ENCODE results near the gene OR2Y1. TPM values are rescaled to one million over a fixed set of nuclear protein-coding genes. Genes with fewer than 3 reads are reported as not detected.
A peak's percentile ranks its signal among the peaks of the same experiment; 100 is the strongest.

The OR2Y1 gene
- total RNA-seq, 4 donors from 2014 or later: not detected

GRCh38 chr5:180723936-180724335 lies 15.9 kb downstream of the OR2Y1 start:
- intact Hi-C loops (cut with DNase I; ENCODE audit: low total_unique reads) (no loop called here), in situ Hi-C loops (cut with MboI; ENCODE audit: low sequenced_read_pairs in 4 of 4) (no loop called here)
- no peaks in the 10 kb centered on the region for H3K4me1 ChIP-seq
- H3K27me3 ChIP-seq: peaks cover 0 to 3% (median 0%) of the 10 kb centered on the region in 3 donors
- H3K4me3 ChIP-seq: no peak overlapping the region
- no peak for TF ChIP-seq POLR2A (IDR thresholded peaks at IDR 0.05)
- no peak for TF ChIP-seq CTCF (IDR thresholded peaks at IDR 0.05 in 4 of 5, conservative IDR thresholded peaks at IDR 0.05 in 1 of 5)
- no peaks in the 10 kb centered on the region for H3K36me3 ChIP-seq
- no peak for ATAC-seq
- H3K9me3 ChIP-seq: no peaks in the 10 kb centered on the region
- no peak for DNase-seq
- no peak overlapping the region for H3K27ac ChIP-seq

- intact Hi-C loops (cut with DNase I; ENCODE audit: low total_unique reads) (no loop called here), in situ Hi-C loops (cut with MboI; ENCODE audit: low sequenced_read_pairs in 4 of 4) (no loop called here)
- no peak overlapping the region for H3K27ac ChIP-seq
- H3K9me3 ChIP-seq: no peaks in the 10 kb centered on the region
- H3K36me3 ChIP-seq: no peaks in the 10 kb centered on the region
- DNase-seq (no peak), ATAC-seq (no peak)
- TF ChIP-seq CTCF (IDR thresholded peaks at IDR 0.05 in 4 of 5, conservative IDR thresholded peaks at IDR 0.05 in 1 of 5) (no peak), POLR2A (IDR thresholded peaks at IDR 0.05) (no peak)
- H3K4me1 ChIP-seq: no peaks in the 10 kb centered on the region
- H3K4me3 ChIP-seq: no peak overlapping the region
- no peaks in the 10 kb centered on the region for H3K27me3 ChIP-seq
These were observed 19.4 kb downstream of the OR2Y1 start for GRCh38 chr5:180720486-180720885.

GRCh38 chr5:180719781-180720180 lies 20.1 kb downstream of the OR2Y1 start:
- DNase-seq (no peak), ATAC-seq (no peak)
- TF ChIP-seq CTCF (IDR thresholded peaks at IDR 0.05 in 4 of 5, conservative IDR thresholded peaks at IDR 0.05 in 1 of 5) (no peak), POLR2A (IDR thresholded peaks at IDR 0.05) (no peak)
- Histone ChIP-seq H3K4me3 (no peak overlapping the region), H3K9me3 (no peaks in the 10 kb centered on the region), H3K36me3 (no peaks in the 10 kb centered on the region), H3K4me1 (no peaks in the 10 kb centered on the region), H3K27me3 (no peaks in the 10 kb centered on the region), H3K27ac (no peak overlapping the region)
- in situ Hi-C loops (cut with MboI; ENCODE audit: low sequenced_read_pairs in 4 of 4): no loop called here
- intact Hi-C loops (cut with DNase I; ENCODE audit: low total_unique reads): no loop called here

- ATAC-seq: no peak
- TF ChIP-seq CTCF (IDR thresholded peaks at IDR 0.05 in 4 of 5, conservative IDR thresholded peaks at IDR 0.05 in 1 of 5): peak in 1 of 5 experiments; percentile 26
- TF ChIP-seq POLR2A (IDR thresholded peaks at IDR 0.05): no peak
- H3K36me3 ChIP-seq: no peaks in the 10 kb centered on the region
- no peak overlapping the region for H3K4me3 ChIP-seq
- H3K27ac ChIP-seq: no peak overlapping the region
- no peak for DNase-seq
- H3K27me3 ChIP-seq: peaks cover 0 to 3% (median 0%) of the 10 kb centered on the region in 3 donors
- H3K4me1 ChIP-seq: no peaks in the 10 kb centered on the region
- H3K9me3 ChIP-seq: no peaks in the 10 kb centered on the region
- in situ Hi-C loops (cut with MboI; ENCODE audit: low sequenced_read_pairs in 4 of 4) (no loop called here), intact Hi-C loops (cut with DNase I; ENCODE audit: low total_unique reads) (no loop called here)
These were observed 20.9 kb downstream of the OR2Y1 start for GRCh38 chr5:180718810-180719453.

GRCh38 chr5:180717989-180718388 lies 21.9 kb downstream of the OR2Y1 start:
- Histone ChIP-seq H3K9me3 (no peaks in the 10 kb centered on the region), H3K27me3 (peaks cover 0 to 3% (median 0%) of the 10 kb centered on the region in 3 donors), H3K4me1 (no peaks in the 10 kb centered on the region), H3K4me3 (no peak overlapping the region), H3K27ac (no peak overlapping the region), H3K36me3 (no peaks in the 10 kb centered on the region)
- DNase-seq (no peak), ATAC-seq (no peak)
- intact Hi-C loops (cut with DNase I; ENCODE audit: low total_unique reads) (no loop called here), in situ Hi-C loops (cut with MboI; ENCODE audit: low sequenced_read_pairs in 4 of 4) (no loop called here)
- TF ChIP-seq CTCF (IDR thresholded peaks at IDR 0.05 in 4 of 5, conservative IDR thresholded peaks at IDR 0.05 in 1 of 5): no peak
- no peak for TF ChIP-seq POLR2A (IDR thresholded peaks at IDR 0.05)
